ENCODE measurements around the gene FCHSD2.

GRCh38 chr11:72842126-72842525, 300.0 kb downstream of the FCHSD2 start:
- no peak for TF ChIP-seq CTCF (conservative IDR thresholded peaks at IDR 0.05)
- TF ChIP-seq EZH2 (IDR thresholded peaks at IDR 0.05; ENCODE audit: low read depth) = no peak

Data from PC-9 (cell line).